Kidney epithelial cell (primary cell): ENCODE data around the gene PLG. TPM values are rescaled to one million over a fixed set of nuclear protein-coding genes. Genes with fewer than 3 reads are reported as not detected.
"Not testable (repeated sequence)": the region's sequence is repeated elsewhere in the genome, so short reads cannot be mapped to it uniquely, and the experiment has no call there.

Experiments
- DNase-seq: peaks from one replicate; pipeline ENCODE4 v3.0.0-alpha.2; 2010; ENCODE audit warnings: low read depth
- H3K27me3 ChIP-seq: 2 replicates; pipeline ENCODE4 v1.6.0; 2011; ENCODE audit warnings: low read length; ENCODE audit not compliant: control insufficient read depth, insufficient read depth
- H3K36me3 ChIP-seq: 2 replicates; pipeline ENCODE4 v1.5.1; 2011; ENCODE audit warnings: low read length; ENCODE audit not compliant: control insufficient read depth, insufficient read depth
- H3K4me3 ChIP-seq: 2 replicates; pipeline ENCODE4 v1.5.1; 2011; ENCODE audit warnings: low read depth, mild to moderate bottlenecking, control low read depth, low read length
- total RNA-seq: library from RNA; depleted of rRNA; stranded (reverse); fragments of >200 nt; gene quantifications from 2 replicates; pipeline ENCODE4 v1.2.3, GENCODE V29; 2015
- TF ChIP-seq, protein P1 (sequence below): IDR thresholded peaks from 2 replicates; pipeline ENCODE4 v1.5.1; 2011; ENCODE audit warnings: mild to moderate bottlenecking, moderate library complexity, low read length, control low read depth, inconsistent platforms; ENCODE audit not compliant: insufficient read depth, poor library complexity, severe bottlenecking

PLG gene
- total RNA-seq, 1 donor from 2014 or later: not detected

DNA sequence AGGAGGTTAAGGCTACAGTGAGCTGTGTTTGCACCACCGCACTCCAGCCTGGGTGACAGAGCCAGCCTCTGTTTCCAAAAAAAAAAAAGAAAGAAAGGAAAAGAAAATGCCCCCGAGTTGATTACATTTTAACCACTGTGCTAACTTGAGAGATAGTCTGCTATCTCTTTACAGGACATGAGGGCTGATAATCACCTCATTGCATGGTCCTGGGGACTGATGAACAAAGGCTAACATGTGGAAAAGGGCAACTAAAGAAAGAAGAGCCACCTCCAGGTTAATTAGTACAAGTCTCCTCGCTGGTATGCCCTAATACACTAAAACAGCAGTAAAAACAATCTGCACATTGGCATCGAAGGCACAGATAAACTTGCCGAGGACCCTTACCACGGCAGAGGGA, 4.2 kb upstream of the PLG start:
- TF ChIP-seq, protein P1, sequence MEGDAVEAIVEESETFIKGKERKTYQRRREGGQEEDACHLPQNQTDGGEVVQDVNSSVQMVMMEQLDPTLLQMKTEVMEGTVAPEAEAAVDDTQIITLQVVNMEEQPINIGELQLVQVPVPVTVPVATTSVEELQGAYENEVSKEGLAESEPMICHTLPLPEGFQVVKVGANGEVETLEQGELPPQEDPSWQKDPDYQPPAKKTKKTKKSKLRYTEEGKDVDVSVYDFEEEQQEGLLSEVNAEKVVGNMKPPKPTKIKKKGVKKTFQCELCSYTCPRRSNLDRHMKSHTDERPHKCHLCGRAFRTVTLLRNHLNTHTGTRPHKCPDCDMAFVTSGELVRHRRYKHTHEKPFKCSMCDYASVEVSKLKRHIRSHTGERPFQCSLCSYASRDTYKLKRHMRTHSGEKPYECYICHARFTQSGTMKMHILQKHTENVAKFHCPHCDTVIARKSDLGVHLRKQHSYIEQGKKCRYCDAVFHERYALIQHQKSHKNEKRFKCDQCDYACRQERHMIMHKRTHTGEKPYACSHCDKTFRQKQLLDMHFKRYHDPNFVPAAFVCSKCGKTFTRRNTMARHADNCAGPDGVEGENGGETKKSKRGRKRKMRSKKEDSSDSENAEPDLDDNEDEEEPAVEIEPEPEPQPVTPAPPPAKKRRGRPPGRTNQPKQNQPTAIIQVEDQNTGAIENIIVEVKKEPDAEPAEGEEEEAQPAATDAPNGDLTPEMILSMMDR: no peak
- H3K36me3 ChIP-seq: no peaks in the 10 kb centered on the region
- H3K27me3 ChIP-seq: no peaks in the 10 kb centered on the region
- no peak for DNase-seq
- H3K4me3 ChIP-seq: no peak overlapping the region

DNA sequence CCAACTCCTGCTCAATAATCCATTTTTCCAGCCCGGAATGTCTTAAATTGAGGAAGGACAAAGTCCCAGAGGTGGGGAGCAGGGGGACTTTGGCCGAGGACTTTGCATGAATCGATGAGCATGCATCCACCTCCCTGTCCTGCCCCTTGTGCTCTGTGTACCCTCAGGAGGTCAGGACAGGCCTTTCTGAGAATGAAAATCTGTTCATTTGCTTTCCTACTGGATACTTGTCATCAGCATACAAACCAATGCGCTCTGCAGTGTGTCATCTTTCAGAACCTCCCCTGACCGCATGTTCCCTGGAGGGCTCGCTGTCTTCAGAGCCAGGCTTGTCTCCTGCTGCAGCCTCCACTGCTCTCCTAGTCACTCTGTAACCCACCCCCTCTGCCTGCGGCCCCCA, 2.6 kb downstream of the PLG start:
- H3K36me3 ChIP-seq, DNase-seq, H3K27me3 ChIP-seq, H3K4me3 ChIP-seq: not testable (repeated sequence)

DNA sequence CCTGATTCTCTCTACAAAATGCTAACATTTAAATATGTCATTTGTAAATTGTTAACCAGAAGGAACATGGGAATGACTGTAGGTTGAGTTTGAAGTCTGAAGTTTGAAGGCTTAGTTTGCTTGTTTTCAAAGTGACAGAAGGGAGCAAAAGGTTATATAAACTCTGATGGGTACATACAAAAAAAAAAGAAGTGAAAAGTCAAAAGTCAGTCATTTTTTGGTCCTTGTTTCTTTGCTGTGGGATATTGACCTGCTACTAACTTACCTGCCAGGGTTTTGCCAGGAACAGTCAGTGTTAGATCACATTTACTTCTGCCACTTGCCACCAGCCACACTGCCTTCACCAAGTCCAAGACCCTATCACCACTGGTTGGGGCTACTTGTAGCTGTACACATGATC, 6.9 kb downstream of the PLG start:
- not testable (repeated sequence) for DNase-seq, H3K27me3 ChIP-seq, H3K36me3 ChIP-seq, H3K4me3 ChIP-seq

DNA sequence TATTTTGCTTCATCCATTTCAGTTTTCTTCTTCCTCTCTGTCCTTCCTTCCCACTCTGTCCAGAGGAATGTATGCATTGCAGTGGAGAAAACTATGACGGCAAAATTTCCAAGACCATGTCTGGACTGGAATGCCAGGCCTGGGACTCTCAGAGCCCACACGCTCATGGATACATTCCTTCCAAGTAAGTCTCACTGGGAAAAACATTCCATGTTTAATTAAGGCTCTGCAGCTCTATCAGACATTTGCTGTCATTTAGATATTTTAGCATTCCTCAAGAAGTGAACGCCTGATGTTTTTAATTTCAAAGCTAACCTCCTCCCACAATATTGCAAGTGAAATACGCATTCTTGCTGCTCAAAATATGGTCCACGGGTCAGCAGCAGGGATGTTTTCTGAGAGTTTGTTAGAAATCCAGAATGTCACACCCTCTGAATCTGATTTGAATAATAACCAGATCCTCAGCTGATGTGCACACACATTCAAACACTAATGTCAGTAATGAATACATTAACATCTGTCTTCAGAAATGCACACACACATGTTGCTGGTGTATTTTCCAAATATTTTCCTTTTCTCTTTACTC, 12.8 kb downstream of the PLG start:
- Histone ChIP-seq H3K4me3 (no peak overlapping the region), H3K36me3 (no peaks in the 10 kb centered on the region), H3K27me3 (no peaks in the 10 kb centered on the region)
- no peak for DNase-seq
- TF ChIP-seq, protein P1: no peak

DNA sequence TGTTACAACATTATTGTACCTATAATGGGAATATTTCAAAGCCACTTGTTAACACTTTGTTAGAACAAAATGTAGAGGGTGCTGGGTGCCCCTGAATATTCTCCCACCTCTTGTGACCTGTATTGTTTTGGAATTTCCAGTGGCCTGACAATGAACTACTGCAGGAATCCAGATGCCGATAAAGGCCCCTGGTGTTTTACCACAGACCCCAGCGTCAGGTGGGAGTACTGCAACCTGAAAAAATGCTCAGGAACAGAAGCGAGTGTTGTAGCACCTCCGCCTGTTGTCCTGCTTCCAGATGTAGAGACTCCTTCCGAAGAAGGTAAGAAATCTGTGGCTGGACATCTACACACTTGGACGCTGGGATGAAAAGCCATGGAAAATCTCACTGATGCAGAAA, 28.9 kb downstream of the PLG start:
- TF ChIP-seq, protein P1: peak; percentile 16
- H3K36me3 ChIP-seq: no peaks in the 10 kb centered on the region
- H3K4me3 ChIP-seq: no peak overlapping the region
- no peaks in the 10 kb centered on the region for H3K27me3 ChIP-seq
- no peak for DNase-seq

DNA sequence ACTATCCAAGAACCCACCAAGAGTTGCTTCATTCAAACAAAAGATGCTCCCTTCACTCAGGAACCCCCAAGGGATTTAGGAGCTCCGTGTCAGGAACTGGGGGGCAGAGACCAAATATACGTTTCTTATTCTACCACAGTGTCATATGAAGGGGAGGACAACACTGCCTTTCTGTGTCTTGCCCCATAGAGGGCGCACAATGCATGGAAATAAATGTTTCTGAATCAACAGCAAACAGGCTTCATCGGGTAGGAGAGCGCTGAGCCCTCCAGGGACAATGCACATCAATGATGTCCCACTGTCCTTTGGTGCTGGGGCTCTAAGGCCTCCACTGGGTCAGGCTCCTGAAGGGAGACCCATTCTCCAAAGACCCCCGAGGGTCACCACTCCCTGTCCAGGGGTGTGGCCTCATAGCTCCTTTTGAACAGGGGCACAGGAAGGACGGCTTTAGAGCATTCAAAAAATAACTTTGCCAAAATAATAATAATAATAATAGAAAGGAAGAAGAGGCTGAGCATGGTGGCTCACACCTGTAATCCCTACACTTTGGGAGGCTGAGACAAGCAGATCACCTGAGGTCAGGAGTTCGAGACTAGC, 31.1 kb downstream of the PLG start:
- no peaks in the 10 kb centered on the region for H3K27me3 ChIP-seq
- DNase-seq: no peak
- no peak overlapping the region for H3K4me3 ChIP-seq
- H3K36me3 ChIP-seq: no peaks in the 10 kb centered on the region
- TF ChIP-seq, protein P1: peak; percentile 67

DNA sequence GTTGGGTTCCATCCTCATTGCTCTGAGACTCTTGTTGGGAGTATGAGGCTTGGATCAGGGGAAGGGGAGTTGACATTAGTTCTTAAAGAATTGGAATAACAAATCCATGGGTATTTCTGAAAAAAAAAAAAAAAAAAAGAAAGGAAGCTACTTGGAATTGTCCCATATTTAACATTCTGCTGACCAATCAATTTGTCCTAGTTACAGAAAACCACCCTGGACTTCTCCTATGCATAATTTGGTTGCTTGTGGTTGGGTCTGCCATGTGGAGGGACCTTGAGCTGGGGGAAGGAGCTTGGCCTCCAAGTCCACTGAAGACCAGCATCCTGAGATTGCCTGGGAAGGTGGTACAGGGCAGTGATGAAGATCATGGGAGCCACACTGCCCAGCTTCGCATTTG, 32.6 kb downstream of the PLG start:
- TF ChIP-seq, protein P1: no peak
- no peaks in the 10 kb centered on the region for H3K27me3 ChIP-seq
- no peak for DNase-seq
- no peaks in the 10 kb centered on the region for H3K36me3 ChIP-seq
- H3K4me3 ChIP-seq: no peak overlapping the region
